ENCODE measurements around the gene SLCO2A1. TPM values are rescaled to one million over a fixed set of nuclear protein-coding genes. Genes with fewer than 3 reads are reported as not detected.

The SLCO2A1 gene
- polyA plus RNA-seq, 12 donors, result 1.0 to 25.6 (median 1.6) TPM; not detected in 2

- no peak for DNase-seq
These were observed 4.5 kb upstream of the SLCO2A1 start for GRCh38 chr3:134034005-134034785.

- DNase-seq, result no peak
These were observed 3.7 kb upstream of the SLCO2A1 start for GRCh38 chr3:134033315-134033996.

- DNase-seq, result no peak
These were observed 1.7 kb upstream of the SLCO2A1 start for GRCh38 chr3:134031348-134031915.

- DNase-seq, result peak; percentile 68
These were observed 938 bp upstream of the SLCO2A1 start for GRCh38 chr3:134030379-134031347.

- peak; percentile 34 for DNase-seq
These were observed 430 bp downstream of the SLCO2A1 start for GRCh38 chr3:134029256-134029733.

- DNase-seq, result no peak
These were observed 1.1 kb downstream of the SLCO2A1 start for GRCh38 chr3:134028486-134029255.

GRCh38 chr3:134027631-134028030 lies 2.1 kb downstream of the SLCO2A1 start:
- no peak for DNase-seq

- DNase-seq, result no peak
These were observed 9.5 kb downstream of the SLCO2A1 start for GRCh38 chr3:134020135-134020680.

GRCh38 chr3:134018850-134019249 lies 10.9 kb downstream of the SLCO2A1 start:
- no peak for DNase-seq

- no peak for DNase-seq
These were observed 11.3 kb downstream of the SLCO2A1 start for GRCh38 chr3:134018406-134018805.

GRCh38 chr3:134017490-134017889 lies 12.2 kb downstream of the SLCO2A1 start:
- no peak for DNase-seq

- no peak for DNase-seq
These were observed 15.5 kb downstream of the SLCO2A1 start for GRCh38 chr3:134014270-134014669.

- DNase-seq, result no peak
These were observed 16.4 kb downstream of the SLCO2A1 start for GRCh38 chr3:134013280-134013679.

- no peak for DNase-seq
These were observed 20.3 kb downstream of the SLCO2A1 start for GRCh38 chr3:134009345-134010000.

- DNase-seq, result no peak
These were observed 21.0 kb downstream of the SLCO2A1 start for GRCh38 chr3:134008630-134009156.

- no peak for DNase-seq
These were observed 21.9 kb downstream of the SLCO2A1 start for GRCh38 chr3:134007819-134008218.

GRCh38 chr3:134004841-134005240 lies 24.9 kb downstream of the SLCO2A1 start:
- no peak for DNase-seq

- DNase-seq, result no peak
These were observed 26.7 kb downstream of the SLCO2A1 start for GRCh38 chr3:134003066-134003465.

- no peak for DNase-seq
These were observed 27.4 kb downstream of the SLCO2A1 start for GRCh38 chr3:134002306-134002705.

- DNase-seq, result no peak
These were observed 28.5 kb downstream of the SLCO2A1 start for GRCh38 chr3:134001251-134001650.

Measured in muscle of arm (tissue), 12 donors.